ENCODE results near the gene TBL1XR1. TPM values are rescaled to one million over a fixed set of nuclear protein-coding genes. Genes with fewer than 3 reads are reported as not detected.
"Not testable (repeated sequence)": the region's sequence is repeated elsewhere in the genome, so short reads cannot be mapped to it uniquely, and the experiment has no call there.

The TBL1XR1 gene
- total RNA-seq, 4 donors from 2014 or later: 55.6 to 281 (median 102) TPM

DNA sequence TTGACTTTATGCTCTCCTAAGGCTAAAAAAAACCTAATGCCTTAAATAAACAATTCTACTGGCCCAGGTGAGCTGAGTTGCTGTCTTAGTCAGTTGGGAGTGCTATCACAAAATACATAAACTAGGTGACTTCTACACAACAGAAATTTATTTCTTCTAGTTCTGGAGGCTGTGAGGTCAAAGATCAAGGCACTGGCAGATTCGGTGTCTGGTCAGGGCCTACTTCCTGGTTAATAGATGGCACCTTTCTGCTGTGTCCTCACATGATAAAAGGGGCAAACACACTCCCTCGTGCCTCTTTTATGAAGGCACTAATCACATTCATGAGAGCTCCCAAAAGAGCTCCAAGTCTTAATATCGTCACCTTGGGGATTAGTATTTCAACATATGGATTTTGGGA, 11.5 kb upstream of the TBL1XR1 start:
- Histone ChIP-seq H3K9me3 (no peaks in the 10 kb centered on the region), H3K4me1 (no peaks in the 10 kb centered on the region), H3K36me3 (no peaks in the 10 kb centered on the region), H3K4me3 (no peak overlapping the region), H3K27ac (no peak overlapping the region), H3K27me3 (no peaks in the 10 kb centered on the region)
- no peak for TF ChIP-seq POLR2A (IDR thresholded peaks at IDR 0.05)
- TF ChIP-seq, protein P1, sequence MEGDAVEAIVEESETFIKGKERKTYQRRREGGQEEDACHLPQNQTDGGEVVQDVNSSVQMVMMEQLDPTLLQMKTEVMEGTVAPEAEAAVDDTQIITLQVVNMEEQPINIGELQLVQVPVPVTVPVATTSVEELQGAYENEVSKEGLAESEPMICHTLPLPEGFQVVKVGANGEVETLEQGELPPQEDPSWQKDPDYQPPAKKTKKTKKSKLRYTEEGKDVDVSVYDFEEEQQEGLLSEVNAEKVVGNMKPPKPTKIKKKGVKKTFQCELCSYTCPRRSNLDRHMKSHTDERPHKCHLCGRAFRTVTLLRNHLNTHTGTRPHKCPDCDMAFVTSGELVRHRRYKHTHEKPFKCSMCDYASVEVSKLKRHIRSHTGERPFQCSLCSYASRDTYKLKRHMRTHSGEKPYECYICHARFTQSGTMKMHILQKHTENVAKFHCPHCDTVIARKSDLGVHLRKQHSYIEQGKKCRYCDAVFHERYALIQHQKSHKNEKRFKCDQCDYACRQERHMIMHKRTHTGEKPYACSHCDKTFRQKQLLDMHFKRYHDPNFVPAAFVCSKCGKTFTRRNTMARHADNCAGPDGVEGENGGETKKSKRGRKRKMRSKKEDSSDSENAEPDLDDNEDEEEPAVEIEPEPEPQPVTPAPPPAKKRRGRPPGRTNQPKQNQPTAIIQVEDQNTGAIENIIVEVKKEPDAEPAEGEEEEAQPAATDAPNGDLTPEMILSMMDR (IDR thresholded peaks at IDR 0.05): no peak
- intact Hi-C loops (cut with DNase I; ENCODE audit: low total_unique reads): no loop called here
- no peak for DNase-seq

DNA sequence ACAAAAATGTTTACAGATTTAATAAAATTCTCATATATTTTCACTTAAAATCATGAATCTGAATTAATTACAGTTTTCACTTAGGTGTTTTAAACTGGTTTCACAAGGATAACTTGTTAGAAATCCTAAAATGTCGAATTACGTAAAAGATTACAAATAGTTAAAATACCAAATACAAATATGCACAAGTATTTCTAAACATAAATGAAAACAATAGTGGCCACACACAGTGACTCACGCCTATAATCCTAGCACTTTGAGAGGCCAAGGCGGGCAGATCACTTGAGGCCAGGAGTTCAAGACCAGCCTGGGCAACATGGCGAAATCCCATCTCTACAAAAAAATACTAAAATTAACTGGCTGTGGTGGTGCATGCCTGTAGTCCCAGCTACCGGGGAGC, 10.9 kb upstream of the TBL1XR1 start:
- DNase-seq: no peak
- Histone ChIP-seq H3K4me3 (no peak overlapping the region), H3K4me1 (no peaks in the 10 kb centered on the region), H3K36me3 (no peaks in the 10 kb centered on the region), H3K9me3 (no peaks in the 10 kb centered on the region), H3K27ac (no peak overlapping the region), H3K27me3 (no peaks in the 10 kb centered on the region)
- TF ChIP-seq, protein P1 (IDR thresholded peaks at IDR 0.05): no peak
- TF ChIP-seq POLR2A (IDR thresholded peaks at IDR 0.05): no peak
- intact Hi-C loops (cut with DNase I; ENCODE audit: low total_unique reads): no loop called here

DNA sequence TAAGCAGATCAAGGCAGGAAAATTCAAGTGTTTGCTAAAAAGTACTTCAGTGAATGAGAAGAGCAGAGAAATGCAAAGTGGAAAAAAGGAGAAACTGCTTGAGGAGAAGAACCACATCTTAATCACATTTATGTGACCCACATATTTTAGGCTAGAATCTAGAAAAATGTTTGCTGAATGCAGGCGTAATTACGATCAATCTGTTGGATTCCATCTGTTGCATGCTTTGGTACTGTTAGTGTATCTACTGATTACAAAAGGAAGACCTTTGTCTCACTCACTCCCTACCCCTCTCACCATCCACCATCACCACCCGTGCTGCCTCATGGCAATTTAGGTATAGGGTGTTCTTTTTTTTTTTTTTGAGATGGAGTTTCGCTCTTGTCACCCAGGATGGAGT, 9.7 kb upstream of the TBL1XR1 start:
- Histone ChIP-seq H3K27me3 (no peaks in the 10 kb centered on the region), H3K36me3 (no peaks in the 10 kb centered on the region), H3K9me3 (no peaks in the 10 kb centered on the region), H3K27ac (no peak overlapping the region), H3K4me1 (no peaks in the 10 kb centered on the region), H3K4me3 (no peak overlapping the region)
- intact Hi-C loops (cut with DNase I; ENCODE audit: low total_unique reads): no loop called here
- TF ChIP-seq POLR2A (IDR thresholded peaks at IDR 0.05): no peak
- TF ChIP-seq, protein P1 (IDR thresholded peaks at IDR 0.05): no peak
- DNase-seq: no peak

DNA sequence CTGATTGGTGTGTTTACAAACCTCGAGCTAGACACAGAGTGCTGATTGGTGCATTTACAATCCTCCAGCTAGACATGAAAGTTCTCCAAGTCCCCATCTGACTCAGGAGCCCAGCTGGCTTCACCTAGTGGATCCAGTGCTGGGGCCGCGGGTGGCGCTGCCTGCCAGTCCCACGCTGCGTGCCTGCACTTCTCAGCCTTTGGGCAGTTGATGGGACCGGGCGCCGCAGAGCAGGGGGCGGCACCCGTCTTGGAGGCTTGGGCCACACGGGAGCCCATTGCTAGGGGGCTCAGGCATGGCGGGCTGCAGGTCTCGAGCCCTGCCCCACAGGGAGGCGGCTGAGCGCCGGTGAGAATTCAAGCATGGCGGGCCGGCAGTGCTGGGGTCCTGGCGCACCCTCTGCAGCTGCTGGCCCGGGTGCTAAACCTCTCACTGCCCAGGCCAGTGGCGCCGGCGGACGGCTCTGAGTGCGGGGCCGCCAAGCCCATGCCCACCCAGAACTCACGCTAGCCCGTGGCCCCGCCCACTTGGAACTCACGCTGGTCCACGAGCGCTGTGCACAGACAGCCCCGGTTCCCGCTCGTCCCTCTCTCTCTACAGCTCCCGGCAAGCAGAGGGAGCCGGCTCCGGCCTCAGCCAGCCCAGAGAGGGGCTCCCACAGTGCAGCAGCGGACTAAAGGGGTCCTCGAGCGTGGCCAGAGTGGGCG, 6.6 kb upstream of the TBL1XR1 start:
- Histone ChIP-seq H3K27me3 (no peaks in the 10 kb centered on the region), H3K36me3 (no peaks in the 10 kb centered on the region), H3K27ac (no peak overlapping the region), H3K4me1 (no peaks in the 10 kb centered on the region), H3K9me3 (no peaks in the 10 kb centered on the region), H3K4me3 (no peak overlapping the region)
- DNase-seq: no peak
- intact Hi-C loops (cut with DNase I; ENCODE audit: low total_unique reads): no loop called here
- TF ChIP-seq POLR2A (IDR thresholded peaks at IDR 0.05): no peak
- TF ChIP-seq, protein P1 (IDR thresholded peaks at IDR 0.05): no peak

DNA sequence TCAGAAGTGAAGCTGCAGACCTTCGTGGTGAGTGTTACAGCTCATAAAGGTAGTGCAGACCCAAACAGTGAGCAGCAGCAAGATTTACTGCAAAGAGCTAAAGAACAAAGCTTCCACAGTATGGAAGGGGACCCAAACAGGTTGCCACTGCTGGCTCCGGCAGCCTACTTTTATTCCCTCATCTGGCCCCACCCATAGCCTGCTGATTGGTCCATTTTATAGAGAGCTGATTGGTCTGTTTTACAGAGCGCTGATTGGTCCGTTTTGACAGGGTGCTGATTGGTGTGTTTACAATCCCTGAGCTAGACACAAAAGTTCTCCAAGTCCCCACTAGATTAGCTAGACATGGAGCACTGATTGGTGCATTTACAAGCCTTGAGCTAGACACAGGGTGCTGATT, 5.7 kb upstream of the TBL1XR1 start:
- intact Hi-C loops (cut with DNase I; ENCODE audit: low total_unique reads): not testable (repeated sequence)

More for the DNA sequence above, 5.7 kb upstream of the TBL1XR1 start:
- H3K4me3 ChIP-seq, DNase-seq, H3K9me3 ChIP-seq, H3K36me3 ChIP-seq, H3K27me3 ChIP-seq, H3K27ac ChIP-seq, H3K4me1 ChIP-seq: not testable (repeated sequence)
